ENCODE data around the gene HLA-A.
"Not testable (repeated sequence)": the region's sequence is repeated elsewhere in the genome, so short reads cannot be mapped to it uniquely, and the experiment has no call there.

Gene HLA-A

DNA sequence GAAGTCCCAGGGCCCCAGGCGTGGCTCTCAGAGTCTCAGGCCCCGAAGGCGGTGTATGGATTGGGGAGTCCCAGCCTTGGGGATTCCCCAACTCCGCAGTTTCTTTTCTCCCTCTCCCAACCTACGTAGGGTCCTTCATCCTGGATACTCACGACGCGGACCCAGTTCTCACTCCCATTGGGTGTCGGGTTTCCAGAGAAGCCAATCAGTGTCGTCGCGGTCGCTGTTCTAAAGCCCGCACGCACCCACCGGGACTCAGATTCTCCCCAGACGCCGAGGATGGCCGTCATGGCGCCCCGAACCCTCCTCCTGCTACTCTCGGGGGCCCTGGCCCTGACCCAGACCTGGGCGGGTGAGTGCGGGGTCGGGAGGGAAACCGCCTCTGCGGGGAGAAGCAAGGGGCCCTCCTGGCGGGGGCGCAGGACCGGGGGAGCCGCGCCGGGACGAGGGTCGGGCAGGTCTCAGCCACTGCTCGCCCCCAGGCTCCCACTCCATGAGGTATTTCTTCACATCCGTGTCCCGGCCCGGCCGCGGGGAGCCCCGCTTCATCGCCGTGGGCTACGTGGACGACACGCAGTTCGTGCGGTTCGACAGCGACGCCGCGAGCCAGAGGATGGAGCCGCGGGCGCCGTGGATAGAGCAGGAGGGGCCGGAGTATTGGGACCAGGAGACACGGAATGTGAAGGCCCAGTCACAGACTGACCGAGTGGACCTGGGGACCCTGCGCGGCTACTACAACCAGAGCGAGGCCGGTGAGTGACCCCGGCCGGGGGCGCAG lies at the start of gene HLA-A:
Gene HLA-A, plus strand, starts transcription at position 258 of the 778 bp plus-strand sequence. Its CDS starts 22 bp downstream, at position 280.
- peak; percentile 93 for DNase-seq

DNA sequence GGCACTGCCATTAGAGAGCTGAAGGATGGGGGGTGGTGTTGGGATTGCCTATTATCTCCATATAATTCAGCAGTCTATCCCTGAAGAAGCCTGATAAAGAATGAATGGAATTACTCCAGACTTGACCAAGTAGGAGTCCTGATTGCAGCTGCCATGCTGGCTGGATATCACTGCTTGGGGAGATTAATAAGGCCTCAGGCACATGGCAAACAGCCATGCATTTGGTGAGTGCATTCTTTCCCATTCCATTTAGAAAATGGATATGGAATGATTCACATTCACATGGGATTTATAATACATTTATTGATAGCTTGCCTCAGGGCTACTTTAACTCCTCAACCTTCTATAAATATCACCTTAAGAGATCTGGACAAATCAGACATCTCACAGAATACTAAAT lies 49.6 kb upstream of the HLA-A start:
- no peak for DNase-seq

DNA sequence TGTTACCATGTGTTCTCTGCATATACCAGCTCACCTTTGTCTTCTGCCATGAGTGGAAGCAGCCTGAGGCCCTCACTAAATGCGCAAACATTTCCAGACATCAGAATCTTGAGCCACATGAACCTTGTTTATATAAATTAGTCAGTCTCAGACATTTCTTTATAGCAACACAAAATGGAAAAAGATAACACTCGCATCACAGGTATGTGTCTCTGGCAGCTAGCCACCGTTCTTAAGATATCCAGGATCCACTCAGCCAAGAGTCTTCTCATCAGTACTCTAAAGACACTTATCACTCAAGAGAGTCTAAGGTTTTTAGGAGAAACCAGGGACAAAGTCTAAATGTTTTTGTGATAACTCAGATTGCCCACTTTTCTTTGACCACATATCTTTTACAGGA lies 43.1 kb upstream of the HLA-A start:
- no peak for DNase-seq

DNA sequence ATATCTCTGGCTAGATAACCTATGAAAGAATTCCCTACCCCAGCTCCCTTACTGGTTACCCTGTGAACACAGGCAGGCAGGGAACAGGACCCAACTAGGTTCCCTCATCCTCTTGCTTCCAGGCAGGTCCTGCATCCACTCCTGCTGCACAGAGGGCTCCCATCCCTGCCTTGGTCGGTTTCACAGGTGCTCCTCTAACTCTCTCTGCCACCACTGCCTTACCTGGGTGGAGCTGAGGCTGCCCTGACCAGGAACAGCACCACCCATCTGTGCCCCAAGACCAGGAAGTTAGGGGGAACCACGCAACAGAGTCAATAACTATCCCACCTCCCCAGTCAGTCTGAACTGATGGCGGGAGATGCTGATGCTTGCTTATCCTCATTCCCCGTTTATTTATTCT lies 37.0 kb upstream of the HLA-A start:
- no peak for DNase-seq

DNA sequence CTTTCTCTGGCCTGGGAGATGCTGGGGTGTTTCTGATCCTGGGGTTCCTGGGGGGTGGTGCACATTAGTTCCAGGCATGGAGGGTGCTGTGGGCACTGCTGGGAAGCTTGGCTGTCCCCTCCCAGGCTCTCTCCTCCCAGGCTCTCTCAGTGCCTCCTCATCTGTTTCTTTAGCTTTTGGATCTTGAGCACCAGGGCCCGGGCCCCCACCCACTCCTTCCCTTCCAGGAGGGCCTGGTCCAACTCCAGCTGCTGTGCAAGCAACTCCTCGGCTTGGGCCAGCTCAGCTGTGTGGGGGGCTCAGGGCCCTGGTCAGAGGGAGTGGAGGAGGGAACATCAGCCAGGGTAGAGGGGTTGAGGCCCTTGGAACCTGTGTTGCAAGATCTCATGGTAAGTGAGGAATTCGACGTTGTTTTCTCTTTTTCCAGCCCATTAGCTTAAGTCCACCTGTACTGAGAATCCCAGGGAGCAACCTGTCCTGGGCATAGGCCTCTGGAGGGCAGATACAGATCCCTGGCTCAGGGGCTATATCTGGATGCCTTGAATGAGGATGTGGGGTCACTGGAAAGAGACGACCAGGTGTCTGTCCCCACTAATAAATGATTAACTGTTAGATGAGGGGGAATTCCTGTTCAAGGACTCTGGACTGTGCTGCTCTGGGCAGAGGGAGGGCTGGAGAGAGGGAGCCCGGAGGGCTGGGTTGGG lies 34.5 kb upstream of the HLA-A start:
- DNase-seq, result no peak

DNA sequence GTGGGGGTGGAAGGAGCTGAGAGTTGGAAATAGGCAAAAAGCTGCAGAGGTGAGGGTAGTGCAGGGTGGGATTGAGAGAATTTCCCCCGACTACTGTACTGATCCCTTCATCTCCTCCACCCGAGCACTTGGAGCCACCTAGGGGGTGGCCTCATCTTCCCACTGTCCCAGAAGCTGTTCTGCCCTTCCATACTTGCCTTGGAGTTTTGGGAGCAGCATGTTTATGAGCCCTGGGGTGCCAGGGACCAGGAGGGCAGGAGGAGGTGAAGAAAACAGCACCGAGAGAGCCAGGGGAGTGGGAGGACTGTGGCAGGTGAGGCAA lies 34.0 kb upstream of the HLA-A start:
- DNase-seq, result no peak

DNA sequence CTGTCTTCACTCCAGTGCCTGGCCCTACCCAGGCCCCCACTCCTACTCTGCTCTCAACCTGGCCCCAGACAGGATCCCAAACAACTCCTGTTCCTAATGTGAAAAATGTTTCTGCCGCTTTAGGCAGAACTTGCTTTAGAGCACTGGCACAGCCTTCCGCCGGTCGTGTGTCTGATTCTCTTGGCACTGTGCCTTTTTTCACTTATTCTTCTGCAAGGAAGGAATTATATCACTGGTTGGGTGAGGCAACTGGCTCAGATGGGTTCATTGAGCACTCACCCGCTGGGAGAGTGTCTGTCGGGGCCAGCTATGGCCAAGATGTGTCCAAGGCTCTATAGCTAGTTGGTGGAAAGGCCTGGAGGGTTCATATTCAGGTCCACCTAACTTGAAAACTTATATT lies 33.6 kb upstream of the HLA-A start:
- no peak for DNase-seq

DNA sequence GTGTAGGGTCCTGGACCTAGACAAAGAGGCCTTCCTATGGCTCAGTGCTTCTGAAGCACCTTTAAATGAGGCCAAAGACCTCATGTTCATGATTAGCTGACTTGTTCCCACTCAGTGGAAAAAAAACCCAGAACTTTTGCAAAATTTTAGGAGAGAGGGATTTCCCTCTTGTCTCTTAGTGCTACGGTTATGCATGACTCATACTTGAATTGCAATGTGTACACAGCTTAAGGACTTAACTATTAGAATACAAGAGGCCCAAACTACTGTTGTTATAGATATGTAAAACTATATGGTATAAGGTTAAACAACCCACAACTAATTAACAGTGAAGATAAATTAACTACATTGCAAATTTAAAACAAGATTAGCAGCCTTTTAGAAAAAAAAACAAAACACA lies 32.3 kb upstream of the HLA-A start:
- no peak for DNase-seq

DNA sequence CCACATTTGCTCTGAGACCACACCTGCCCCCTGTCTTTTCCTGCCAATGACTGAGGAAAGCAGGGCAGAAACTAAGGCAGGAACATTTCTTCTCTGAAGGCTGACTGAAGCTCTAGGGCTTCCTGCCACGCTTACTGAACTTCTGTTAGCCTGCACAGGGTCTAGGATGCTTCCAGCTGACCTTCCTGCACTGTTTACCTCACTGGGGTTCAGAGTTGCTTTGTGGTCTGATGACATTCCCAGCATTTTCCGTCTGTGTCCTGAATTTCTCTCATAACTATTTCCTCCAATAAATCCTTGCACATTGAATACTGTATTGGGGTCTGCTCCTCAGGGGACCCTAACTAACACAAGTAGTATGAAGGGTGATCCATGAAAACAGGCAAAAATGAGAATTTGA lies 29.5 kb upstream of the HLA-A start:
- no peak for DNase-seq

DNA sequence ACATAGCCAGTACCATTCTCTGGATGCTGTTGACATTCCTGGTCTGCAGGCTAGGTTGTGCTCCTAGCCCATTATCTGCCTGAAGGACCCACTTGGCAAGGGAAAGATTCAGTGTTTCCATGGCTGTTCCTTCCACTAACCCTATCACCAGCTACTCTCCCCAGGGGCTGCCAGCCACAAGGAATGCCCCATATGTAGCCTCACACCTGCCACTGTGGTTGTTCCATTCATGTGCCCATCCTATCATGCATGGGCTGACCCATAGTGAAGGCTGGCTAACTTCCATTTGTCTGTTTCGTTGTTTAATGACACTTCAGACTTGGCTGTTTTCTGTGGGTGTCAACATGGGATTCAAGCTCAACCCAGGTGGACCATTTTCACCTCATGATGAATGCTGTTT lies 25.6 kb upstream of the HLA-A start:
- no peak for DNase-seq

DNA sequence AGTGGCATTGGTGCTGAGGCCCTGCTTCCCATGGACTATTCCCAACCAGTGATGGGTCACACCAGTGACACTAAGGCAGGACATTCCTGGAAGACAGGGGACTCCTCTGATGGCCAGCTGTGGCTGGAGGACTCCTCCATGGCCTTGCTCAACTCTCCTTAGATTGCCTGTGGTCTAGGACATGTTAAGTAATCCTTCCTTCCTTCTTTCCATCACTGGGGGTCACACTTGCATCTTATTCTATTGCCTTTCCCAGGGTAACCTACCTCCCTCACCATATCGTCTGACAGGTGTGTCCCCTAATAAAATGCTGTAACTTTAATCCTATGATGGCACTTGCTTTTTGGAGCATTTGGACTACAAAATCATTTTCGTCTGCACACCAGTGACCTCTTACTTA lies 24.5 kb upstream of the HLA-A start:
- DNase-seq, result no peak

DNA sequence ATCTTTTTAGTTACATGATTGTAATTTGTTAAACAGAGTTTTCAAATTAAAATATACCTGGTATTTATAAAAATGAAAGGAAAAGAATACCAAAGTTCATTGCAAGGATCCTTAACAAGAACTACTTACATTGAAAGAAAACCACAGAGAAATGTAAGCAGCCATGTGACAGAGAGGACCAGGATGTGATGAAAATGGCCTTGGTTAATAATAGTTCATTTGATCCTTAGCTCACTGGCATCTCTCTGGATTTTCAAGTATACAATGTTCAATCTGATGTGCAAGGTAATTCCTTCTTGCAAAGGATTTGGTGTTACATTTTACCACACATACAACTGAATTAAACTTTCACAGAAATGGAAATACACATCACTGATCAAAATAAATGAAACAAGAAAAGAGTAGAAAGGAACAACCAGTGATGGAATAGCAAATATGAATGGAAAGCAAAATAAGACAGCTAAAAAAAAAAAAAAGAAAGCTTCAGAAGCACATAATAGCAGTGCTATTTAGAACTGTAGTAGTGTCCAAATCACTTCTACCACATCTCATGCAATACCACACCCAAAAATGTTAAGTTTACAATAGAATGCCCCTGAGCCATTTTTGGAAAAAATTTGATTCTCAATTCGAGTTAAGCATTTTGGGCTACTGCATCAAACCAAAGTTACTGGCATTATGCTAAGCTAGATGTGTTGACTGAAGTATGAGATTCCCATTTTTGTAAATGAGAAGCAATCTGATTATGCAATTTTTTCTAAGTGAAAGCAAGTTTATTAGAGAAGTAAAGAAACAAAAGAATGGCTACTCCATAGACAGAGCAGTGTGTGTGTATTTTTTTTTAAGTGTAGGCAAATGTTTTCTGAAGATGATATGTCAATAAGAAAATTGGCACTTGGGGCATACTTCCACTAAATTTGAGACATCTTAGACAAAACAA lies 22.6 kb upstream of the HLA-A start:
- no peak for DNase-seq

DNA sequence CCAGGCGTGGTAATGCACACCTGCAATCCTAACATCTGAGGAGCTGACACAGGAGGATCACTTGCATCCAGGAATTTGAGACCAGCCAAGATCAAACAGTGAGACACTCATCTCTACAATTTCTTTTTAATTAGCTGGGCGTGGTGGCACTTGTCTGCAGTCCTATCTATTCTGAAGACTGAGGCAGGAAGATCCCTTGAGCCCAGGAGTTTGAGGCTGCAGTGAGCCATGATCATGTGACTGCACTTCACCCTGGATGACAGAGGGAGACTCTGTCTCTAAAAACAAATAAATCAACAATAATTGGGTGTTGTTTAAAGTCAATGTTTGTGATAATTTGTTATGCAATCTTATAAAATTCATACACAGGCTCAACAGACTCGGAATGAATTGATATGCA lies 18.0 kb upstream of the HLA-A start:
- no peak for DNase-seq

DNA sequence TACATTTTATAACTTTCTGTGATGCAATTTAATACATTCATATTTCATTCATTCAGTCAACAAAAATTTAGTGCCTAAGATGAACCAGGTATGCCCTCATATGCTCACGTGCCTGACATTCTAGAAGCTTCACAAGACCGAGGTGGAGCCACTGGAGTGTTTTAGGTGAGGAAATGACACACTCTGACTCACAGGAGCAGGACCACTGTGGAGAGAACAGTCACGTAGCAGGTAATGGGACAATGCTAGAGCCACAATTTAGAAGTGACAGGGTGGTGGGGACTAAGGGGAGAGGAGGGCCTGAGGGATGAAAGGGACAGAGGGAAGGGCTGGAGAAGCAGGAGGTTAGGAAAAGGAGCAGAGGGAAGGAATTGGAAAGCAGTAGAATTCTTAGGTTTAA lies 17.6 kb upstream of the HLA-A start:
- DNase-seq, result no peak

DNA sequence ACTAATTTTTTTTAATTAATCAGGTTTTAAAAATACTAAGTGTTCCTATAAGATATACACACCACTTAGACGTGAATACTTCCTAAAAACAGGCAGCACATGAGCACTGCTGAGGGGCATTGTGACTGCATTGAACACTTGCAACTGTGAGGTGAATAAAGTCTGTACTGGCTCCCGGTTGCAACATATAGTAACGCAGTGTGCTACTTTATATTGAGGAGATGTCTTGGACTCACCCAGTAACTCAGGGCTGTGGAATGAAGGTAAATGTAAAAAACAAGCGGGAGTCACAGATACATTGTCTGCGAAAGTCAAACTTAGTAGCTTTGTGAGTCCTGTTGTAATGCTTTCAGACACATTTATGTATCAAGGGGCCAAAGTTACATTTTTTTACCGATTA lies 17.0 kb upstream of the HLA-A start:
- no peak for DNase-seq

DNA sequence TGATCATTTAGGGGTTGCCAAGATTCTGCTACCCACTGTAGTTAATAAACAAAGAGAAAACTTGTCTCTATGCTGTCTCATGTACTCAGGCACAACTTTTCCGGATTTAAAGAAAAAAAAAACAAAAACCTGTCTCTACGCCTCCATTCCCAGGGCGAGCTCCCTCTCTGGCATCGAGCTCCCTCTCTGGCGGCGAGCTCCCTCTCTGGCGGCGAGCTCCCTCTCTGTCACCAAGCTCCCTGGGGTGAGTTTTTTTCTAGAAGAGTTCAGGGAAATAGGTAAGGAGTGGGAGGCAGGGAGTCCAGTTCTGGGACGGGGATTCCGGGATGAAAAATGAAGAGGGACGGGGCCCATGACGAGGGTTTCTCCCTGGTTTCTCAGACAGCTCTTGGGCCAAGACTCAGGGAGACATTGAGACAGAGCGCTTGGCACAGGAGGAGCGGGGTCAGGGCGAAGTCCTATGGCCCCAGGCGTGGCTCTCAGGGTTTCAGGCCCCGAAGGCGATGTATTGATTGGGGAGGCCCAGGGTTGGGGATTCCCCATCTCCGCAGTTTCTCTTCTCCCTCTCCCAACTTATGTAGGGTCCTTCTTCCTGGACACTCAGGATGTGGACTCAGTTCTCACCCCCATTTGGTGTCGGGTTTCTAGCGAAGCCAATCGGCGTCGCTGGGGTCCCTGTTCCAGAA lies 16.5 kb upstream of the HLA-A start:
- DNase-seq, result no peak

DNA sequence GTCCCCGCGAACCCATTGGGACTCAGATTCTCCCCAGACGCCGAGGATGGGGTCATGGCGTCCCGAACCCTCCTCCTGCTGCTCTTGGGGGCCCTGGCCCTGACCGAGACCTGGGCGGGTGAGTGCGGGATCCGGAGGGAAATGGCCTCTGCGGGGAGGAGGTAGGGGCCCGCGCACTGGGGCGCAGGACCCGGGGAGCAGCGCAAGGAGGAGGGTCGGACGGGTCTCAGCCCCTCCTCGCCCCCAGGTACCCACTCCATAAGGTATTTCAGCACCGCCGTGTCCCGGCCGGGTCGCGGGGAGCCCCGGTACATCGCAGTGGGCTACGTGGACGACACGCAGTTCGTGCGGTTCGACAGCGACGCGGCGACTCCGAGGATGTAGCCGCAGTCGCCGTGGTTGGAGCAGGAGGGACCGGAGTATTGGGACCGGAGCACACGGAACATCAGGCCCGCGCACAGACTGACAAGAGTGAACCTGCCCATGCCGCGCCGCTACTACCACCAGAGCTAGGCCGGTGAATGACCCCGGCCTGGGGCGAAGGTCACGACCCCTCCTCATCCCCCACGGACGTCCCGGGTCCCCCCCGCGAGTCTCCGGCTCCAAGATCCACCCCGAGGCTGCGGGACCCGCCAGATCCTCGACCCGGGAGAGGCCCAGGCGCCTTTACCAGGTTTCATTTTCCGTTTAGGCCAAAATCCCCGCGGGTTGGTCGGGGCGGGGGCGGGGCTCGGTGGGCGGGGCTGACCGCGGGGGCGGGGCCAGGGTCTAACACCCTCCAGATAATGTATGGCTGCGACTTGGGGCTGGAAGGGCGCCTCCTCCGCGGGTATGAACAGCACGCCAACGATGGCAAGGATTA lies 15.7 kb upstream of the HLA-A start:
- DNase-seq, result peak; percentile 14

DNA sequence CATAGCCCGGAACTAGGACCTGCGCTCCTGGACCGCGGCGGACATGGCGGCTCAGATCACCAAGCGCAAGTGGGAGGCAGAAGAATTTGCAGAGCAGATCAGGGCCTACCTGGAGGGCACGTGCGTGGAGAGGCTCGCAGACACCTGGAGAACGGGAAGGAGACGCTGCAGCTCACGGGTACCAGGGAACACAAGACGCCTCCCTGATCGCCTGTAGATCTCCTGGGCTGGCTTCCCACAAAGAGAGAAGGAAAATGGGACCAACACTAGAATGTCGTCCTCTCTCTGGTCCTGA lies 15.1 kb upstream of the HLA-A start:
- no peak for DNase-seq

DNA sequence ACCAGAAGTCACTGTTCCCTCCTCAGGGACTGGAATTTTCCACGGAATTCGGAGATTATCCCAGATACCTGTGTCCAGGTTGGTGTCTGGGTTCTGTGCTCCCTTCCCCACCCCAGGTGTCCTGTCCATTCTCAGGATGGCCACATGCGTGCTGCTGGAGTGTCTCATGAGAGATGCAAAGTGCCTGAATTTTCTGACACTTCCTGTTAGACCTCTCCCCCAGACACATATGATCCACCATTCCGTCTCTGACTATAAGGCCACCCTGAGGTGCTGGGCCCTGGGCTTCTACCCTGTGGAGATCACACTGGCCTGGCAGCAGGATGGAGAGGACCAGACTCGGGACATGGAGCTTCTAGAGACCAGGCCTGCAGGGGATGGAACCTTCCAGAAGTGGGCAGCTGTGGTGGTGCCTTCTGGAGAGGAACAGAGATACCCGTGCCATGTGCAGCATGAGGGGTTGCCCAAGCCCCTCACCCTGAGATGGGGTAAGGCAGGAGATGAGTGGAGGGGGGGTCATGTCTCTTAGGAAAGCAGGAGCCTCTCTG lies 14.4 kb upstream of the HLA-A start:
- DNase-seq, result no peak

DNA sequence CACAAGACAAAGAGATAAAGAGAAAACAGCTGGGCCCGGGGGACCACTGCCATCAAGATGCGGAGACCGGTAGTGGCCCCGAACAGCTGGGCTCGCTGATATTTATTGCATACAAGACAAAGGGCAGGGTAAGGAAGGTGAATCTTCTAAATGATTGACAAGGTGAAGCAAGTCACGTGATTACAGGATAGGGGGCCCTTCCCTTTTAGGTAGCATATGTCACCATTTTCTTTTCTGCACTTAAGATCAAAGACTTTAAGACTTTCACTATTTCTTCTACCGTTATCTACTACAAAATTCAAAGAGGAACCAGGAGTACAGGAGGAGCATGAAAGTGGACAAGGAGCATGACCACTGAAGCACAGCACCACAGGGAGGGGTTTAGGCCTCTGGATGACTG lies 12.3 kb upstream of the HLA-A start:
- not testable (repeated sequence) for DNase-seq

DNA sequence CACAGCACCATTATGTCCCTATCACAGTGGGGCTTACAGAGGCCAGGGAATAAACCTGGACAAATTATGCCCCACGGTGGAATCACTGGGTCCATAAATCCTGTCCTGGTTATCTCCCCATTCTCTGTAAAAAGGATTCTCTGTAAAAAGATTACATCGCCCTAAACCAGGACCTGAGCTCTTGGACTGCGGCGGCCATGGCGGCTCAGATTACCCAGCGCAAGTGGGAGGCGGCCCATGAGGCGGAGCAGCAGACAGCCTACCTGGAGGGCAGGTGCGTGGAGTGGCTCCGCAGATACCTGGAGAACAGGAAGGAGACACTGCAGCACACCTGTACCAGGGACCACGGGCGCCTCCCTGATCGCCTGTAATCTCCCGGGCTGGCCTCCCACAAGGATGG lies 8.4 kb upstream of the HLA-A start:
- no peak for DNase-seq

Data from fibroblast of skin of right quadriceps (primary cell).